Caco-2 (cell line): ENCODE results near the gene ST3GAL3. TPM values are rescaled to one million over a fixed set of nuclear protein-coding genes. Genes with fewer than 3 reads are reported as not detected.

Source experiments
- BruUV-seq: library from RNA; stranded (reverse); fragments of 400-500 nt; replicated peaks from 2 replicates; lab custom pipeline; 2021; lab: Mats Ljungman, UMichigan
- CTCF ChIA-PET: fragments of 300-600 bp; sonication (Branson Sonifier 250); formaldehyde crosslinking; loops from one replicate; lab custom pipeline; 2022; ENCODE audit warnings: antibody characterized with exemption; lab: Charles Lee
- POLR2A ChIA-PET: fragments of 300-600 bp; sonication (Branson Sonifier 250); formaldehyde crosslinking; loops from one replicate; lab custom pipeline; 2022; ENCODE audit warnings: antibody characterized with exemption; lab: Charles Lee
- DNase-seq, 2 experiments: peaks; one replicate each; pipeline versions ENCODE4 v3.0.0 to v3.0.0-alpha.2; 2020 to 2022
- H3K27me3 ChIP-seq: replicated peaks from 2 replicates; pipeline ENCODE4 v1.6.0; 2011; ENCODE audit warnings: low read length; ENCODE audit not compliant: control insufficient read depth, insufficient read depth
- H3K36me3 ChIP-seq: 2 replicates; pipeline ENCODE4 v1.5.1; 2011; ENCODE audit warnings: low read length; ENCODE audit not compliant: control insufficient read depth, insufficient read depth
- H3K4me1 ChIP-seq: fragments of 250-450 bp; sonication (Bioruptor Pico); 2 replicates; pipeline ENCODE4 v1.5.1; 2020; ENCODE audit warnings: mild to moderate bottlenecking
- H3K4me3 ChIP-seq: 2 replicates; pipeline ENCODE4 v1.5.1; 2011; ENCODE audit warnings: low read depth, mild to moderate bottlenecking, control low read depth, low read length
- H3K9me3 ChIP-seq: fragments of 250-450 bp; sonication (Bioruptor Pico); 2 replicates; pipeline ENCODE4 v1.5.1; 2020; ENCODE audit warnings: mild to moderate bottlenecking, moderate library complexity
- H3K27ac Mint-ChIP-seq: one replicate; pipeline ENCODE4 v1.8.0; 2022; ENCODE audit warnings: mixed read lengths; ENCODE audit not compliant: unreplicated experiment
- H3K27me3 Mint-ChIP-seq: one replicate; pipeline ENCODE4 v1.8.0; 2022; ENCODE audit warnings: mixed read lengths; ENCODE audit not compliant: insufficient read depth, unreplicated experiment
- H3K36me3 Mint-ChIP-seq: one replicate; pipeline ENCODE4 v1.8.0; 2022; ENCODE audit warnings: mild to moderate bottlenecking, mixed read lengths; ENCODE audit not compliant: insufficient read depth, unreplicated experiment
- H3K4me1 Mint-ChIP-seq: one replicate; pipeline ENCODE4 v1.8.0; 2022; ENCODE audit warnings: low read depth, mixed read lengths; ENCODE audit not compliant: unreplicated experiment
- H3K4me3 Mint-ChIP-seq: one replicate; pipeline ENCODE4 v1.8.0; 2022; ENCODE audit warnings: mild to moderate bottlenecking, moderate library complexity, mixed read lengths; ENCODE audit not compliant: unreplicated experiment
- H3K9me3 Mint-ChIP-seq: one replicate; pipeline ENCODE4 v1.8.0; 2022; ENCODE audit warnings: mixed read lengths; ENCODE audit not compliant: unreplicated experiment
- CTCF ChIP-seq, 2 experiments: fragments of 200-600 bp in 1 of 2; IDR thresholded peaks; 1 replicate in 1 of 2; 2 replicates in 1 of 2; pipeline versions ENCODE4 v1.5.1 to v1.8.0; 2011 to 2022; ENCODE audit warnings: antibody characterized with exemption in 1 of 2, control low read depth in 1 of 2, inconsistent platforms in 1 of 2, low read depth in 1 of 2, low read length in 1 of 2, mild to moderate bottlenecking in 1 of 2, moderate library complexity in 1 of 2; ENCODE audit not compliant: insufficient read depth in 1 of 2, severe bottlenecking in 1 of 2, unreplicated experiment in 1 of 2
- intact Hi-C: fragments of 100-400 bp; cut with micrococcal nuclease; formaldehyde crosslinking; loops from one replicate; pipeline ENCODE4 v1.10.0; 2022; ENCODE audit not compliant: unreplicated experiment
- total RNA-seq: library from RNA; stranded (reverse); gene quantifications from 2 replicates; pipeline ENCODE4 v1.2.3, GENCODE V29; 2022

ST3GAL3 gene
- total RNA-seq, 1 experiment from 2014 or later = 5.6 TPM

GRCh38 chr1:43965316-43965715, 258.0 kb downstream of the ST3GAL3 start:
- Mint-ChIP-seq H3K9me3 (no peaks in the 10 kb centered on the region), H3K4me1 (no peaks in the 10 kb centered on the region), H3K4me3 (no peak overlapping the region), H3K27ac (no peak overlapping the region), H3K36me3 (no peaks in the 10 kb centered on the region), H3K27me3 (no peaks in the 10 kb centered on the region)
- H3K4me1 ChIP-seq = no peaks in the 10 kb centered on the region
- BruUV-seq = no TSS peak
- intact Hi-C loops = no loop called here
- POLR2A ChIA-PET = no interaction called here
- no peaks in the 10 kb centered on the region for H3K9me3 ChIP-seq
- no peak overlapping the region for H3K4me3 ChIP-seq
- no peaks in the 10 kb centered on the region for H3K36me3 ChIP-seq
- no peak for DNase-seq
- no peaks in the 10 kb centered on the region for H3K27me3 ChIP-seq
- no peak for TF ChIP-seq CTCF (IDR thresholded peaks at IDR 0.05; ENCODE audit: insufficient read depth in 1 of 2, low read depth in 1 of 2, low read length in 1 of 2, severe bottlenecking in 1 of 2, unreplicated experiment in 1 of 2)
- CTCF ChIA-PET = no interaction called here

GRCh38 chr1:43968348-43968948, 261.1 kb downstream of the ST3GAL3 start:
- intact Hi-C loops = no loop called here
- H3K9me3 ChIP-seq = no peaks in the 10 kb centered on the region
- no peaks in the 10 kb centered on the region for H3K36me3 Mint-ChIP-seq
- POLR2A ChIA-PET = no interaction called here
- peaks cover 1% of the 10 kb centered on the region; the same call in 1 of the 2 replicates for H3K36me3 ChIP-seq
- H3K4me1 Mint-ChIP-seq = no peaks in the 10 kb centered on the region
- no peaks in the 10 kb centered on the region for H3K27me3 ChIP-seq
- H3K27me3 Mint-ChIP-seq = no peaks in the 10 kb centered on the region
- TF ChIP-seq CTCF (IDR thresholded peaks at IDR 0.05; ENCODE audit: insufficient read depth in 1 of 2, low read depth in 1 of 2, low read length in 1 of 2, severe bottlenecking in 1 of 2, unreplicated experiment in 1 of 2) = no peak
- H3K27ac Mint-ChIP-seq = no peak overlapping the region
- H3K4me3 ChIP-seq = no peak overlapping the region
- no TSS peak for BruUV-seq
- H3K4me3 Mint-ChIP-seq = no peak overlapping the region
- DNase-seq = peak in 1 of 2 experiments; percentile 57
- no peaks in the 10 kb centered on the region for H3K9me3 Mint-ChIP-seq
- CTCF ChIA-PET = no interaction called here
- H3K4me1 ChIP-seq = no peaks in the 10 kb centered on the region

- POLR2A ChIA-PET = interaction anchor here (1.4 kb wide), 1 partner anchor 22 kb away, joined by 4 read pairs; no protein-coding TSS in a partner anchor
- TF ChIP-seq CTCF (IDR thresholded peaks at IDR 0.05; ENCODE audit: insufficient read depth in 1 of 2, low read depth in 1 of 2, low read length in 1 of 2, severe bottlenecking in 1 of 2, unreplicated experiment in 1 of 2) = no peak
- Histone ChIP-seq H3K4me1 (no peaks in the 10 kb centered on the region), H3K4me3 (peak overlapping the region; percentile 17; the same call in 1 of the 2 replicates), H3K36me3 (peaks cover 1% of the 10 kb centered on the region; the same call in 1 of the 2 replicates), H3K27me3 (no peaks in the 10 kb centered on the region), H3K9me3 (no peaks in the 10 kb centered on the region)
- Mint-ChIP-seq H3K36me3 (peaks cover 6% of the 10 kb centered on the region), H3K4me1 (no peaks in the 10 kb centered on the region), H3K9me3 (no peaks in the 10 kb centered on the region), H3K27ac (no peak overlapping the region), H3K27me3 (no peaks in the 10 kb centered on the region), H3K4me3 (peak overlapping the region; percentile 92)
- BruUV-seq = no TSS peak
- CTCF ChIA-PET = interaction anchor here (1.0 kb wide), 2 partner anchors 24 to 206 kb away, joined by 3 to 4 read pairs; no protein-coding TSS in a partner anchor
- intact Hi-C loops = loop anchor here (1.0 kb wide), 1 partner anchor 23 kb away; the partner anchor contains the start of gene IPO13
- no peak for DNase-seq
These were observed 262.0 kb downstream of the ST3GAL3 start for GRCh38 chr1:43969416-43969745.
